GM12892 (cell line): Measurements from ENCODE around the gene ZNF425.
"Not testable (repeated sequence)": the region's sequence is repeated elsewhere in the genome, so short reads cannot be mapped to it uniquely, and the experiment has no call there.

Experiments used
- DNase-seq: peaks from one replicate; pipeline ENCODE4 v3.0.0; 2011; ENCODE audit not compliant: insufficient read length
- FAIRE-seq: peaks from 2 replicates; lab custom pipeline; 2011; peaks lifted over from hg19 to GRCh38; lab: Jason Lieb, UNC
- POLR2A ChIP-seq: IDR thresholded peaks from 2 replicates; pipeline ENCODE4 v1.6.1; 2011; ENCODE audit warnings: low read depth, low read length, control low read depth
- POLR2AphosphoS5 ChIP-seq: IDR thresholded peaks from 2 replicates; pipeline ENCODE4 v1.6.1; 2011; ENCODE audit warnings: low read depth, low read length, control low read depth
- TAF1 ChIP-seq: IDR thresholded peaks from 2 replicates; pipeline ENCODE4 v1.6.1; 2011; ENCODE audit warnings: low read depth, mild to moderate bottlenecking, control low read depth, low read length, borderline replicate concordance

The ZNF425 gene

DNA sequence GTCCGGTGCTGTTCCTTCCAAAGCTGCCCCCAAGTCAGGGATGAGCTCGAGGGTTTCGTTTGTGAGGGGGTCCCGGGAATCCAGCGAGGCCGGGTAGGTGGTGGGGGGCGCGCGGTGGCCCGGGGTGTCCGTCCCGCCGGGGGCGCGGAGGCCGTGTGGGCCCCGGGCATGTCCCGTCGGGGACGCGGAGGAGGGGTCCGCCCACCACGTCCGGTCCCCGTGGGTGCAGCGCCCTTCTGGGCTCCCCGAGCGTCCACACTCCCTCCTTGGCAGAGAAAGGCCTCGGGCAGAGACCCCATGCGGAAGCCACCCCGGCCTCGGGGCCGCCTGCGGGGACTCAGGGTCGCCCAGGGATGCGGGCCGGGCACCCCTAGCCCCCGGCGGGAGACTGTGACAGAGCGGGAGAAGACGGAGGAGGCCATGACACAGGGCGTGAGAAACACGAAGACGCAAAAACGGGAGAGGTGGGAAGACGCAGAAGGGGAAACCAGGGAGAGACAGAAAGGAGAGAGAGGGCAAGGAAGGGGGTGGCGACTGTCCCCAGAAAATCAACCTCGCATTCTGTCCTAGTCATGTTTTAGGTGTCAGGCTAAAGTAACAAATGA is 640 bp upstream of the ZNF425 start:
- FAIRE-seq: peak; percentile 5
- no peak for TF ChIP-seq POLR2AphosphoS5
- TF ChIP-seq TAF1: peak; percentile 23; the same call in 1 of the 2 replicates
- peak; percentile 69 for DNase-seq

DNA sequence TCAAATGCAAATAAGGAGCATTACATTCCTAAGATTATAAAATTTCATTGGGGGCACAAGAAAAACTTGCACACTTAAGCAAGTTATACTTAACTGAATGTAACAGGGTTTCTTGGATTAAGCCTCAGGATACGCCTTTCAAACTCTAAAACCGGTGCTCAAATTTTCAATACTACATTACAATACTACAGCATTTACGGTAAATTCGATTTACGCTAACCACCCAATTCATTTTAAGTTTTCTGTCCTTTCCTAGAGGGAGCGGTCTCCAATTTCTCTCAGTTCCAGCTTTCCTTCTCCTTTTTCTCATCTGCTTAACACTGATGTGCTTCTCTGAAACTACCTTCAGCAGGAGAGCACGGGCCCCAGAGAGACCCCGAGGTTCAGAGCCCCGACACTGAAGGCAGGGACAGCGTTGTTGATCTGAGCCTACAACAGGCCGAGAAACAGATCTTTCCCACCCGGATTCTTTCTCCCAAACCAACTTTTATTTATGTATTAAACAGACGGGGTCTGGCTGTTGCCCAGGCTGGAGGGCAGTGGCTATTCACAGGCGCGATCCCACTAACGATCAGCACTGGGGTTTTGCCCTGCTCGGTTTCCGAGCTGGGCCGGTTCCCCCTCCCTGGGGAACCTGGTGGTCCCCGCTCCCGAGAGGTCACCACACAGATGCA is 798 bp downstream of the ZNF425 start:
- no peak for DNase-seq
- no peak for FAIRE-seq
- TF ChIP-seq TAF1: no peak
- no peak for TF ChIP-seq POLR2A
- TF ChIP-seq POLR2AphosphoS5: no peak

DNA sequence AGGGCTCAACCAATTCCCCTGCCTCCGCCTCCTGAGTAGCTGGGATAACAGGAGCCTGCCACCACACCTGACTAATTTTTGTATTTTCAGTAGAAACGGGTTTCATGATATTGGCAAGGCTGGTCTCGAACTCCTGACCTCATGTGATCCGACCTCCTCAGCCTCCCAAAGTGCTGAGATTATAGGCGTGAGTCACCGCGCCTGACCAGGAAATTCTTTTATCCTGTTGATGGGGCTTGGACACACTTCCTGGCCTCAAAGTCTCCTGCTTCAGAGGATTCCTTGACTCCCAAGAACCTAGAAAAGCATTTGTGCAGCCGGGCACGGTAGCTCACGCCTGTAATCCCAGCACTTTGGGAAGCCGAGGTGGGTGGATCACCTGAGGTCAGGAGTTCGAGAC is 16.2 kb downstream of the ZNF425 start:
- FAIRE-seq (no peak), DNase-seq (no peak)
- no peak for TF ChIP-seq POLR2A
- no peak for TF ChIP-seq POLR2AphosphoS5

DNA sequence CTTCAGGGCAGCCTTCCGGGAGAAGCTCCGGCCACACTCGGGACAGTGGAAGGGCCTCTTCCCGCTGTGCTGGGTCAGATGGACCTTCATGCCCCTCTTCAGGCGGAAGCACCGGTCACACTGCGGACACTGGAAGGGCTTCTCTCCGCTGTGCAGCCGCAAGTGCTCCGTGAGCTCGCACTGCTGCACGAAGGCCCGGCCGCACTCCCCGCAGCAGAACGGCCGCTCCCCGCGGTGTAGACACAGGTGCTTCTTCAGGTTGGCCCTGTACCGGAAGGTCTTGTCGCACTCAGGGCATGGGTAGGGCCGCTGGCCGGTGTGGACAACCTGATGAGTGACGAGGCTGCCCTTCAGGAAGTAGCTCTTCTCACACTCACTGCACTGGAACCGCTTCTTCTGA is 21.4 kb downstream of the ZNF425 start:
- no peak for FAIRE-seq
- no peak for DNase-seq
- TF ChIP-seq TAF1 (no peak), POLR2AphosphoS5 (no peak), POLR2A (no peak)

DNA sequence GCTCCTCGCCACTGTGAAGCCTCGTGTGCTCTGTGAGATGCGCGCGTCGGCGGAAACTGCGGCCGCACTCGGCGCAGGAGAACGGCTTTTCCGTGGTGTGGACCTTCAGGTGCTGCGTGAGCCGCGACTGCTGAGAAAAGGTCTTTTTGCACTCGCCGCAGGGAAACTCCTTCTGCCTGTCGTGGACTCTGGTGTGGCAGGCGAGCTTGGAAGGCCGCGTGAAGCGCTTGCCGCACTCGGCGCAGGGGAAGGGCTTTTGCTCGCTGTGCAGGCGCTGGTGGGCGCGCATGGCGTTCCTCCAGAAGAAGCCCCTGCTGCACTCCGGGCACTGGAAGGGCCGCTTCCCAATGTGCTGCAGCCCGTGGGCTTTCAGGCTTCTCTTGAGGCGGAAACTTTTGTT is 21.9 kb downstream of the ZNF425 start:
- no peak for FAIRE-seq
- TF ChIP-seq TAF1: no peak
- TF ChIP-seq POLR2A: no peak
- TF ChIP-seq POLR2AphosphoS5: no peak
- DNase-seq: no peak

DNA sequence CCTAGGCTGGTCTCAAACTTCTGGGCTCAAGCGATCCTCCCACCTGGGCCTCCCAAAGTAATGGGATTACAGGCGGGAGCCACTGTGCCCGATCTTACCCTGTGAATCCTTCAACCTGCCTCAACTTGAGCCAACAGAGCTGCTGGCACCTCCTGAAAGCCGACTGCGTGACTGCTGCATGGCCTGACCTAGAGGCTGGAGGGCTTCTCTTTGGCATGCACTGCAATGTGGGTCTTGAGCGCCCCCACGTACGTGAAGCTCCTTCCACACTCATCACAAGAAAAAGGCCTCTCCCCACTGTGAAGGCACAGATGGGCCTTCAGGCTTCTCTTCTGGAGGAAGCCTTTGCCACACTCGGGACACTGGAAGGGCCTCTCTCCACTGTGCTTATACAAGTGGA is 22.7 kb downstream of the ZNF425 start:
- FAIRE-seq (no peak), DNase-seq (no peak)
- no peak for TF ChIP-seq POLR2AphosphoS5

DNA sequence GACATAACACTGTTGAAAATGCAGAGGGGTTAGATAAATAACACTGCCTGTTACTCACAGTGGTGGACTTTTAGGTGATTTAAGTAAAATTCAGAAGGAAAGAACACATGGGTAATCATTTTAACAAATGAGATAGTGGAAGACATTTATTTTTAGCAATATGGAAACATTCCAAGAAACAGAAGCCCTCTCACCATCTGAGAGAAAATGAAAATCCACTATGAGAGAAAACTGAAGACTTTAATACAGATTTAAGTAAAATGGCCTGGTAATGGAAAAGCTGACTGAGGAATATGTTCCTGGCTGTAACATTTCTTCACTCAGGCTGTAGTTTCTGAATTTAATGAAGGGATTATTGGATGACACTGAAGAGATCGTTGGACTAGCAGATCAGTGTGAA is 23.5 kb downstream of the ZNF425 start:
- TF ChIP-seq POLR2A (no peak), TAF1 (no peak), POLR2AphosphoS5 (no peak)
- no peak for DNase-seq
- FAIRE-seq: no peak

GRCh38 chr7:149100821-149101220 is 25.3 kb downstream of the ZNF425 start:
- TF ChIP-seq TAF1: no peak
- no peak for TF ChIP-seq POLR2AphosphoS5
- TF ChIP-seq POLR2A: no peak
- DNase-seq: no peak
- no peak for FAIRE-seq

DNA sequence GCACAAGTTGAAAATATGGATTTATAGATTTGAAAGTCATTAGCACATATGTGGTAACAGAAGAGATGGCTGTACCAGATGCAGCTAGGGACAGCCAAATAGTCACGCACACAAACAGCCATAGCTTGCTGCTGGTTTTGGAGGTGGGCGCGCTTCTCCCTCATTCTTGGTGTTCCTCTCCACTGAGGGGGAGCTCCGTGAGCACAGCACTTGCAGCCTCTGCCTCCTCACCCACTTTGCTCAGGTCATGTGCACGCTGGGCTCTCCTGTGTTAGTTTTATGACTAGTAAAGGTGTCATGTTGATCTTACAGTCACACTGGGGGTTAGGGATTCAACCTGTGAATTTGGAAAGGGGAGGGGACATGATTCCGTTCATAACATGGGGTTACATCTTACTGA is 27.1 kb downstream of the ZNF425 start:
- no peak for TF ChIP-seq POLR2A
- TF ChIP-seq TAF1: no peak
- no peak for TF ChIP-seq POLR2AphosphoS5
- FAIRE-seq (no peak), DNase-seq (no peak)

DNA sequence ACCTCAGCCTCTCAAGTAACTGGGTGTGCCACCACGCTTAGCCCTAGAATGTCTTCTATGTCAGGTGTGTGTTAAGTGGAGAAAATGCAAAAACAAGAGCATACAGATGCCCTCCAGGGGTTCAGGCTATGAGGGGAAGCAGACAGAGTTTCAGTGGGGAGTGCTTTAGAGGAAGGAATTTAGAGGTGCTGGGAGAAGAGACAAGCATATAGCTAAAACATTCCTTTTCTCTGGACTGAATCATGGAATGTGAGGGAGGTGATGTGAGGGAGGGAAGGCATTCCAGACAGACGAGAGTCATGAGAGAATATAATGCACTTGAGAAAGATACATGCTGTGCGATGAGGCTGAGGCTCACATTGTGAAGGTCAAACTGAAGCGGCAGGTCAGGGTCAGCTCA is 29.0 kb downstream of the ZNF425 start:
- FAIRE-seq: no peak
- no peak for DNase-seq
- TF ChIP-seq TAF1 (no peak), POLR2A (no peak), POLR2AphosphoS5 (no peak)

GRCh38 chr7:149093228-149093627 is 32.9 kb downstream of the ZNF425 start:
- FAIRE-seq (no peak), DNase-seq (no peak)
- TF ChIP-seq POLR2A (no peak), POLR2AphosphoS5 (no peak), TAF1 (no peak)

GRCh38 chr7:149092244-149092643 is 33.9 kb downstream of the ZNF425 start:
- not testable (repeated sequence) for FAIRE-seq

More at GRCh38 chr7:149092244-149092643, 33.9 kb downstream of the ZNF425 start:
- DNase-seq: not testable (repeated sequence)
